AG08395 (cell line): ENCODE data around the gene CAPNS2.
"Not testable (repeated sequence)": the region's sequence is repeated elsewhere in the genome, so short reads cannot be mapped to it uniquely, and the experiment has no call there.

Experiments
- DNase-seq: peaks from one replicate; pipeline ENCODE4 v3.0.0; 2012; ENCODE audit warnings: mixed read lengths, low spot score

The CAPNS2 gene

GRCh38 chr16:55568207-55568606 lies 1.7 kb downstream of the CAPNS2 start:
- DNase-seq: no peak

- DNase-seq: no peak
These were observed 2.5 kb downstream of the CAPNS2 start for GRCh38 chr16:55569025-55569424.

GRCh38 chr16:55570159-55570558 lies 3.7 kb downstream of the CAPNS2 start:
- DNase-seq: no peak

GRCh38 chr16:55571191-55571897 lies 4.9 kb downstream of the CAPNS2 start:
- no peak for DNase-seq

- no peak for DNase-seq
These were observed 6.0 kb downstream of the CAPNS2 start for GRCh38 chr16:55572439-55572838.

GRCh38 chr16:55574811-55575210 lies 8.3 kb downstream of the CAPNS2 start:
- no peak for DNase-seq

- no peak for DNase-seq
These were observed 9.0 kb downstream of the CAPNS2 start for GRCh38 chr16:55575496-55575895.

GRCh38 chr16:55576384-55576783 lies 9.9 kb downstream of the CAPNS2 start:
- no peak for DNase-seq

- DNase-seq: no peak
These were observed 11.4 kb downstream of the CAPNS2 start for GRCh38 chr16:55577887-55578286.

GRCh38 chr16:55585631-55586030 lies 19.1 kb downstream of the CAPNS2 start:
- no peak for DNase-seq

- no peak for DNase-seq
These were observed 22.3 kb downstream of the CAPNS2 start for GRCh38 chr16:55588799-55589198.

- DNase-seq: no peak
These were observed 25.8 kb downstream of the CAPNS2 start for GRCh38 chr16:55592306-55592705.

- DNase-seq: no peak
These were observed 31.4 kb downstream of the CAPNS2 start for GRCh38 chr16:55597928-55598327.

GRCh38 chr16:55605754-55606336 lies 39.4 kb downstream of the CAPNS2 start:
- DNase-seq: peak; percentile 11

GRCh38 chr16:55613613-55614335 lies 47.3 kb downstream of the CAPNS2 start:
- DNase-seq: no peak

- no peak for DNase-seq
These were observed 48.6 kb downstream of the CAPNS2 start for GRCh38 chr16:55615071-55615470.

GRCh38 chr16:55615670-55616069 lies 49.2 kb downstream of the CAPNS2 start:
- not testable (repeated sequence) for DNase-seq
